ENCODE data around the gene MXD1. TPM values are rescaled to one million over a fixed set of nuclear protein-coding genes. Genes with fewer than 3 reads are reported as not detected.

The MXD1 gene
- total and polyA plus RNA-seq, 2 donors (not counting 3 experiments of a cell fraction or from before 2014, with no cell fraction given) = 6.7 to 10.6 TPM

- DNase-seq (ENCODE audit: low read depth, low spot score) = no peak
- Histone ChIP-seq H3K9me1 (replicated peaks; ENCODE audit: control insufficient read depth, extremely low read depth, insufficient read depth, low read length) (no peaks in the 10 kb centered on the region), H3K4me1 (ENCODE audit: control insufficient read depth, extremely low read depth, insufficient read depth, low read length) (no peaks in the 10 kb centered on the region), H3K9me3 (replicated peaks; ENCODE audit: control insufficient read depth, insufficient read depth, low read length) (no peaks in the 10 kb centered on the region), H2AFZ (ENCODE audit: low read depth, low read length) (no peak overlapping the region), H3K79me2 (ENCODE audit: control insufficient read depth, insufficient read depth, low read length) (no peaks in the 10 kb centered on the region), H3K27me3 (ENCODE audit: control insufficient read depth in 2 of 2, insufficient read depth in 2 of 2, low read length in 2 of 2) (peaks cover 2 to 4% of the 10 kb centered on the region in 2 experiments), H3K4me2 (ENCODE audit: insufficient read depth, low read length) (no peak overlapping the region), H3K9ac (replicated peaks; ENCODE audit: extremely low read depth, insufficient read depth, low read length) (no peak overlapping the region), H3K36me3 (ENCODE audit: control insufficient read depth in 2 of 2, extremely low read depth in 1 of 2, insufficient read depth in 2 of 2, low read length in 2 of 2) (no peaks in the 10 kb centered on the region), H3K4me3 (replicated peaks in 1 of 3; ENCODE audit: insufficient read depth in 1 of 3, low read depth in 1 of 3, low read length in 3 of 3) (no peak overlapping the region), H3K27ac (ENCODE audit: insufficient read depth, low read depth, low read length) (no peak overlapping the region), H4K20me1 (replicated peaks; ENCODE audit: control insufficient read depth, extremely low read depth, insufficient read depth, low read length) (no peaks in the 10 kb centered on the region)
- ChIA-PET CTCF (no interaction called here), POLR2A (no interaction called here)
- no TSS peak for BruUV-seq (replicated peaks)
- intact Hi-C loops (cut with micrococcal nuclease) (no loop called here), dilution Hi-C loops (cut with MboI; ENCODE audit: extremely low pct_ligation_motif_present, low sequenced_read_pairs) (no loop called here)
- no peak for TF ChIP-seq GATA2 (IDR thresholded peaks at IDR 0.05; ENCODE audit: insufficient read depth, insufficient read length, low read depth, low read length)
- TF ChIP-seq POLR2A (IDR thresholded peaks at IDR 0.05; ENCODE audit: low read depth, low read length) = no peak
- no peak for TF ChIP-seq POLR2AphosphoS5 (IDR thresholded peaks at IDR 0.05; ENCODE audit: insufficient read depth, low read depth, low read length)
- no peak for TF ChIP-seq EZH2 (IDR thresholded peaks at IDR 0.05; ENCODE audit: borderline replicate concordance, low read depth, low read length, severe bottlenecking)
- TF ChIP-seq FOS (IDR thresholded peaks at IDR 0.05; ENCODE audit: borderline replicate concordance, insufficient read depth, low read length) = no peak
- TF ChIP-seq, protein P1, sequence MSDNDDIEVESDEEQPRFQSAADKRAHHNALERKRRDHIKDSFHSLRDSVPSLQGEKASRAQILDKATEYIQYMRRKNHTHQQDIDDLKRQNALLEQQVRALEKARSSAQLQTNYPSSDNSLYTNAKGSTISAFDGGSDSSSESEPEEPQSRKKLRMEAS (IDR thresholded peaks at IDR 0.05; ENCODE audit: insufficient read depth, insufficient read length) = no peak
- no peak for TF ChIP-seq JUN (IDR thresholded peaks at IDR 0.05; ENCODE audit: borderline replicate concordance, insufficient read depth, insufficient read length, low read depth)
- TF ChIP-seq MYC (IDR thresholded peaks at IDR 0.05; ENCODE audit: low read depth, low read length) = no peak
- FAIRE-seq = no peak
Measured at GRCh38 chr2:69968609-69969008, 53.7 kb downstream of the MXD1 start.

Data from endothelial cell of umbilical vein (primary cell).